ENCODE measurements around the gene ANKFY1. TPM values are rescaled to one million over a fixed set of nuclear protein-coding genes. Genes with fewer than 3 reads are reported as not detected.

The ANKFY1 gene, protein sequence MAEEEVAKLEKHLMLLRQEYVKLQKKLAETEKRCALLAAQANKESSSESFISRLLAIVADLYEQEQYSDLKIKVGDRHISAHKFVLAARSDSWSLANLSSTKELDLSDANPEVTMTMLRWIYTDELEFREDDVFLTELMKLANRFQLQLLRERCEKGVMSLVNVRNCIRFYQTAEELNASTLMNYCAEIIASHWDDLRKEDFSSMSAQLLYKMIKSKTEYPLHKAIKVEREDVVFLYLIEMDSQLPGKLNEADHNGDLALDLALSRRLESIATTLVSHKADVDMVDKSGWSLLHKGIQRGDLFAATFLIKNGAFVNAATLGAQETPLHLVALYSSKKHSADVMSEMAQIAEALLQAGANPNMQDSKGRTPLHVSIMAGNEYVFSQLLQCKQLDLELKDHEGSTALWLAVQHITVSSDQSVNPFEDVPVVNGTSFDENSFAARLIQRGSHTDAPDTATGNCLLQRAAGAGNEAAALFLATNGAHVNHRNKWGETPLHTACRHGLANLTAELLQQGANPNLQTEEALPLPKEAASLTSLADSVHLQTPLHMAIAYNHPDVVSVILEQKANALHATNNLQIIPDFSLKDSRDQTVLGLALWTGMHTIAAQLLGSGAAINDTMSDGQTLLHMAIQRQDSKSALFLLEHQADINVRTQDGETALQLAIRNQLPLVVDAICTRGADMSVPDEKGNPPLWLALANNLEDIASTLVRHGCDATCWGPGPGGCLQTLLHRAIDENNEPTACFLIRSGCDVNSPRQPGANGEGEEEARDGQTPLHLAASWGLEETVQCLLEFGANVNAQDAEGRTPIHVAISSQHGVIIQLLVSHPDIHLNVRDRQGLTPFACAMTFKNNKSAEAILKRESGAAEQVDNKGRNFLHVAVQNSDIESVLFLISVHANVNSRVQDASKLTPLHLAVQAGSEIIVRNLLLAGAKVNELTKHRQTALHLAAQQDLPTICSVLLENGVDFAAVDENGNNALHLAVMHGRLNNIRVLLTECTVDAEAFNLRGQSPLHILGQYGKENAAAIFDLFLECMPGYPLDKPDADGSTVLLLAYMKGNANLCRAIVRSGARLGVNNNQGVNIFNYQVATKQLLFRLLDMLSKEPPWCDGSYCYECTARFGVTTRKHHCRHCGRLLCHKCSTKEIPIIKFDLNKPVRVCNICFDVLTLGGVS
- polyA plus RNA-seq (2011; rRNA removed) (27.0 and 43.5 TPM in 2 replicates), polyA minus RNA-seq (2011; rRNA and poly(A)+ RNA removed) (59.4 and 72.2 TPM in 2 replicates)

- TF ChIP-seq, protein P1, sequence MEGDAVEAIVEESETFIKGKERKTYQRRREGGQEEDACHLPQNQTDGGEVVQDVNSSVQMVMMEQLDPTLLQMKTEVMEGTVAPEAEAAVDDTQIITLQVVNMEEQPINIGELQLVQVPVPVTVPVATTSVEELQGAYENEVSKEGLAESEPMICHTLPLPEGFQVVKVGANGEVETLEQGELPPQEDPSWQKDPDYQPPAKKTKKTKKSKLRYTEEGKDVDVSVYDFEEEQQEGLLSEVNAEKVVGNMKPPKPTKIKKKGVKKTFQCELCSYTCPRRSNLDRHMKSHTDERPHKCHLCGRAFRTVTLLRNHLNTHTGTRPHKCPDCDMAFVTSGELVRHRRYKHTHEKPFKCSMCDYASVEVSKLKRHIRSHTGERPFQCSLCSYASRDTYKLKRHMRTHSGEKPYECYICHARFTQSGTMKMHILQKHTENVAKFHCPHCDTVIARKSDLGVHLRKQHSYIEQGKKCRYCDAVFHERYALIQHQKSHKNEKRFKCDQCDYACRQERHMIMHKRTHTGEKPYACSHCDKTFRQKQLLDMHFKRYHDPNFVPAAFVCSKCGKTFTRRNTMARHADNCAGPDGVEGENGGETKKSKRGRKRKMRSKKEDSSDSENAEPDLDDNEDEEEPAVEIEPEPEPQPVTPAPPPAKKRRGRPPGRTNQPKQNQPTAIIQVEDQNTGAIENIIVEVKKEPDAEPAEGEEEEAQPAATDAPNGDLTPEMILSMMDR (IDR thresholded peaks at IDR 0.05; ENCODE audit: insufficient read depth, low read depth, low read length) = no peak; the same call in 1 of the 2 replicates
- Histone ChIP-seq H3K27me3 (ENCODE audit: control insufficient read depth, insufficient read depth, low read length) (no peaks in the 10 kb centered on the region), H3K36me3 (ENCODE audit: control insufficient read depth, insufficient read depth, low read length) (no peaks in the 10 kb centered on the region), H3K4me3 (ENCODE audit: low read depth, low read length) (peak within 1 kb of the TSS; percentile 91)
- peak; percentile 59 for DNase-seq (ENCODE audit: low read depth)
- ChIA-PET POLR2A (no interaction called here), CTCF (no interaction called here)
These were observed at the start of gene ANKFY1 for GRCh38 chr17:4263282-4264215. Gene ANKFY1, minus strand, starts transcription at chr17:4263979. Its CDS starts 38 bp downstream, at chr17:4263941.

DNA sequence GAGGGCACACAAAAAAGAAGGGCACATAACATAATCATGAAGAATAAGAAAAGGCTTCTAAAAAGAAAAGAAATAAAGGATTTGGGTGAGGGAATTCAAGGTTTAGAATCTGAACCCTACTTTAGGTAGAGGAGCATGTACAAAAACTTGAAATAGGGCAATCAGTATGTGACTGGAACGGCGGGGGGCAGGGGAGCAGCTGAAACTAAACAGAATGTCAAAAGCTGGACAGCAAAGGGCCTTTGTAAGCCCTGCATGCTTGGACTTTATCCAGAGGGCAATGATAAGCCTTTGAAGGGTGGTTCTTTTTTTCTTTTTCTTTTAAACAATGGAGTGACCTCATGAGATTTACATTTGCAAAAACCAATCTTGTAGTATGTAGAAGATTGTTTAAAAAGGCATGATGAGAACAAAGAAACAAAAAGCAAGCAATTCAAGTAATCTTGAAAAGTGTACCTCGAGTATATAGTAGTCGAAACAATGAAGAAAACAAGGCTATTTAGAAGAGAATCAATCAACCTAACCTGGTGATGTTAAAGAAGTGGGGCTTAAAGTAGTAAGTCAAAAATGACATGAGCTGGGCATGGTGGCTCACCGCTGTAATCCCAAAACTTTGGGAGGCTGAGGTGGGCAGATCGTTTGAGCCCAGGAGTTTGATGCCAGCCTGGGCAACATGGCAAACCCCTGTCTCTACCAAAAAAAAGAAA, 46.7 kb upstream of the ANKFY1 start:
- Histone ChIP-seq H3K27me3 (ENCODE audit: control insufficient read depth, insufficient read depth, low read length) (no peaks in the 10 kb centered on the region), H3K4me3 (ENCODE audit: low read depth, low read length) (no peak overlapping the region), H3K36me3 (ENCODE audit: control insufficient read depth, insufficient read depth, low read length) (no peaks in the 10 kb centered on the region)
- POLR2A ChIA-PET = no interaction called here
- TF ChIP-seq, protein P1 (IDR thresholded peaks at IDR 0.05; ENCODE audit: insufficient read depth, low read depth, low read length) = no peak
- no peak for DNase-seq (ENCODE audit: low read depth)
- CTCF ChIA-PET = no interaction called here

- TF ChIP-seq, protein P1 (IDR thresholded peaks at IDR 0.05; ENCODE audit: insufficient read depth, low read depth, low read length) = no peak
- H3K36me3 ChIP-seq (ENCODE audit: control insufficient read depth, insufficient read depth, low read length) = no peaks in the 10 kb centered on the region
- ChIA-PET POLR2A (no interaction called here), CTCF (no interaction called here)
- DNase-seq (ENCODE audit: low read depth) = no peak
- no peaks in the 10 kb centered on the region for H3K27me3 ChIP-seq (ENCODE audit: control insufficient read depth, insufficient read depth, low read length)
- H3K4me3 ChIP-seq (ENCODE audit: low read depth, low read length) = no peak overlapping the region
These were observed 46.1 kb upstream of the ANKFY1 start for GRCh38 chr17:4309897-4310296.

DNA sequence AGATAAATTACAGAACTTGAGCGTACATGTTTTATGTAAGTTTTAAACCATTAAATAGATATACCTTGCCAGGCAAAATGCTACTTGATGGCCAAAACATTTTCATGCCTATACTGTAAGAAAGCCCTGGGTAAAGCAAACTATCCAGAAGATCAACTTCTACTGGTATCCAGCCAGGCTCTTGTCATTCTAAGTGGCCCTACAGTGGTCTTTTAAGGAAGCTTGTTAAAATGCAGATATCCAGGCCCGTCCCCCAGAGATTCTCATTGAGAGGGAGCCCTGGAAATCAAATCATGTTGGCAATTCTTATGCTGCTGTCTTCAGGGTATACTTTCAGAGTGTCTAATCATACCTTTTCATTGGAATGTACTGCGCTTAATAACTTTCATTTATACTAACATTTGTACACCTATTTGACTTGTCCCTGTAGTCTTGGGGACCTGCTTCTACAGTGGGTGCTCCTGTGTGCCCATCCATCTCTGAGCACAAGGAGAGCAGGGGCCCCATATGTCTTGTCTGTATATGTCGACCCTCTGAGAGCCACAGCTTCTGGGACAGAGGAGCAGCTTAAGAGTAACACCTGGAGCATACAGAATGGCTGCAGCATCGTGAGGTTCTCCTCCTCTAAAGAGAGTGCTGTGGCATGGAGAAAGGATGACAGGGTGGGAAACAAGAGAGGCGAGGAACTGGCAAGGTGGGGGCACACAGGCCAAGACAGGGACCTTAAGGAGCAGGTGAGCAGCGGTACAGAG, 43.6 kb upstream of the ANKFY1 start:
- Histone ChIP-seq H3K4me3 (ENCODE audit: low read depth, low read length) (no peak overlapping the region), H3K27me3 (ENCODE audit: control insufficient read depth, insufficient read depth, low read length) (no peaks in the 10 kb centered on the region), H3K36me3 (ENCODE audit: control insufficient read depth, insufficient read depth, low read length) (no peaks in the 10 kb centered on the region; the same call in 1 of the 2 replicates)
- TF ChIP-seq, protein P1 (IDR thresholded peaks at IDR 0.05; ENCODE audit: insufficient read depth, low read depth, low read length) = no peak
- CTCF ChIA-PET = interaction anchor here (1.4 to 1.8 kb wide), 2 partner anchors 9 to 92 kb away, joined by 5 read pairs; no protein-coding TSS in a partner anchor
- POLR2A ChIA-PET = no interaction called here
- no peak for DNase-seq (ENCODE audit: low read depth)
